Activated T-helper 1 cell treated with Interleukin-2 at 50 U/mL for 16 hours (primary cell): ENCODE data around the gene SPHK2.

Source experiments
- DNase-seq: peaks from one replicate; pipeline ENCODE4 v3.0.0-alpha.2; 2020; ENCODE audit warnings: low read depth

The SPHK2 gene

DNA sequence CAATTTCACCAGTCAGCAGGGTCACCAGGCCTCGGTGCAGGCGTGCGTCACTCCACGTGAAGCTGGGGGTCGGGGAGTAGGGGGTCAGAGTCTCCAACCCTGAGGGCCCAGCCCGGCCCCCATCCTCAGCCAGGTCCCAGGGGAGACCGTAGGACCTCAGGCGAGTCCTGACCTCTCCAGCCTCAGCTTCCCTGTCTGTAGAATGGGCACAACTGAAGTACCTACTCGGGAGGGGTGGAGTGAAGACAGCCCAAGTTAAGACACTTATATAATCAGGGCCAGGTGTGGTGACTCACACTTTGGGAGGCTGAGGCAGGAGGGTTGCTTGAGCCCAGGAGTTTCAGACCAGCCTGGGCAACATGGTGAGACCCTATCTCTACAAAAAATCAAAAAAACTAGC, 15.5 kb upstream of the SPHK2 start:
- no peak for DNase-seq

DNA sequence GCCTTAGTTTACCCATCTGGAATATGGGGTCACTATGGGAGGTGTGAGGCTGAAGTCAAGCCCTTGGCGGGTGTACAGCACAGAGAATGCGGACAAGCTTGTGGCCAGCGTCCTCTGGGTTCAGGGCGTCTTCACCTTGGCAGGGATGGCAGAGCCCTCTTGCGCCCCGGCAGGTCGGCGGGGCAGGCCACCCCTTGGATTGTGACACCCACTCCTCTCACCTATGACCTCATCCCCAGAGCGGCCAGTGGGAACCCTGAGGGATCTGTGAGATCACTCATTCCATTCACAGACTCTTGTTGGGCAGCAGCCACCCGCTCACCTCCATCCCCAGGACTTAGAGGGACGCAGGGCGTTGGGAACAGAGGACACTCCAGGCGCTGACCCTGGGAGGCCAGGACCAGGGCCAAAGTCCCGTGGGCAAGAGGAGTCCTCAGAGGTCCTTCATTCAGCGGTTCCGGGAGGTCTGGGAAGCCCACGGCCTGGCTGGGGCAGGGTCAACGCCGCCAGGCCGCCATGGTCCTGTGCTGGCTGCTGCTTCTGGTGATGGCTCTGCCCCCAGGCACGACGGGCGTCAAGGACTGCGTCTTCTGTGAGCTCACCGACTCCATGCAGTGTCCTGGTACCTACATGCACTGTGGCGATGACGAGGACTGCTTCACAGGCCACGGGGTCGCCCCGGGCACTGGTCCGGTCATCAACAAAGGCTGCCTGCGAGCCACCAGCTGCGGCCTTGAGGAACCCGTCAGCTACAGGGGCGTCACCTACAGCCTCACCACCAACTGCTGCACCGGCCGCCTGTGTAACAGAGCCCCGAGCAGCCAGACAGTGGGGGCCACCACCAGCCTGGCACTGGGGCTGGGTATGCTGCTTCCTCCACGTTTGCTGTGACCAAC, 12.6 kb upstream of the SPHK2 start, which contains the start of gene SPACA4:
Gene SPACA4, plus strand, starts transcription at position 280 of the 896 bp plus-strand sequence. Its CDS starts 237 bp downstream, at position 517.
- no peak for DNase-seq

DNA sequence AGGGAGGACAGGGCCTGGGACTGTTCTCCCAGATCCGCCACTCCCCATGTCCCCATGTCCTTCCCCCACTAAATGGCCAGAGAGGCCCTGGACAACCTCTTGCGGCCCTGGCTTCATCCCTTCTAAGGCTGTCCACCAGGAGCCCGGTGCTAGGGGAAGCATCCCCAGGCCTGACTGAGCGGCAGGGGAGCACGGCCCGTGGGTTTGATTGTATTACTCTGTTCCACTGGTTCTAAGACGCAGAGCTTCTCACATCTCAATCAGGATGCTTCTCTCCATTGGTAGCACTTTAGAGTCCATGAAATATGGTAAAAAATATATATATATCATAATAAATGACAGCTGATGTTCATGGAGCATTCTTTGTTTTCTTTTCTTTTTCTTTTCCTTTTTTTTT, 11.9 kb upstream of the SPHK2 start:
- no peak for DNase-seq

DNA sequence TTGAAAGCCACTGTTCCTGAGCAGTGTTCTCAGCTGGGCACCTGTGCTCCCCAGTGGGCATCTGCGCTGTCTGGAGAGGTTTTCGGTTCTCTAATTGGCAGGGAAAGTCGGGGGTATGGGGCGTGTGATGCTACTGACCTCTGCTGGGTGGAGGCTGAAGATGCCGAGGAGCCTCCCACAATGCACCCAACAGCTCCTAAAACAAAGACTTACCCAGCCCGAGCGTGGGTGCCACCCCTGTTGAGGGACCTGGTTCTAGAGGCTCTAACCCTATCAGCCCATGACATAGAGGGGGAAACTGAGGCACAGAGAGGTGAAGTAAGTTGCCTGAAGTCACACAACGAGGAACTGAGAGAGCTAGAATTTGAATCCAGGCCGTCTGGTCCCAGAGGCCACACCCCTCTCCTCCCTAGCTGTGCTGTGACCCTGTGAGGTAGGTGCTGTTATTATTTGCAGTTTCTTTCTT, 10.5 kb upstream of the SPHK2 start:
- DNase-seq = no peak

DNA sequence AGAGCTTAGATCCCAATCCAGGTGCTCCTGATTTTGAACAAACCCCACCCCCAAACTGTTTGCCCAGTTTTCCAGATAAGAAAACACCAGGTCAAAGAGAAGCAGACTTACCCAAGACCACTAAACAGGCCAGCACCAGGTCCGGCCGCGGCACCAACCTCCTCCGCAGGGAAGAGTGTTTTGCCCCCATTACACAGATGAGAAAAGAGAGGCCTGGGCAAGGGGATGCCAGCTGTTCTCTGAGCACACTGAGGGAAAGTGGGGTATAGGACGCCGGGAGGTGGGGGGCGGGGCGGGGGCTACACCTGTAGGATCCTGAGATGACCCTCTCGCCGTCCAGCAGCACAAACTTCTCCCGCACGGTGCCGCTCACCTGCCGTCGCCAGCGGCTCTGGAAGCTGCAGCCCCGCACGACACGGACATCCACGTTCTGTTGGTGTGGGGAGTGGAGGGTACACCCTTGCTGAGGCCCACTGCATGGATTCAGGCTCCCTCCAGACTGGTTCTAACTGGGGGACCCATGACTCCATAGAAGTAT, 9.7 kb upstream of the SPHK2 start:
- no peak for DNase-seq

DNA sequence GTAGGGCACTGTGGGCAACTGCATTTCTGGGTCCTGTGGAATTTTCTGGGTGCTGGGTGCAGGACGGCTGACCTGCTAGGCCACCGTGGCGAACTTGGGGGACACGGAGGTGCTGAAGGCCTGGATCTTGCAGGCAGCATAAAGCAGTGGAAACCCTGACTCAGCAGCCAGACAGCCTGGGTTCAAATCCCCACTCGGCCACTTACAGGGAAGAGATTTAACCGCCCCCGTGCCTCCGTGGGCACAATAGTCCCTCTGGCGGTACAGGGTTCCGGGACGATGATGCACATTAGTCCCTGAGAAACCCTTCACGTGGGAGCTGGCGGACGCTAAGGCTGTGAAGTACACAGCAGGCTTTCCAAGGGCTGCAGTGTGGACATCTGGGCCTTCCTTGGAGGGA, 7.4 kb upstream of the SPHK2 start:
- no peak for DNase-seq

DNA sequence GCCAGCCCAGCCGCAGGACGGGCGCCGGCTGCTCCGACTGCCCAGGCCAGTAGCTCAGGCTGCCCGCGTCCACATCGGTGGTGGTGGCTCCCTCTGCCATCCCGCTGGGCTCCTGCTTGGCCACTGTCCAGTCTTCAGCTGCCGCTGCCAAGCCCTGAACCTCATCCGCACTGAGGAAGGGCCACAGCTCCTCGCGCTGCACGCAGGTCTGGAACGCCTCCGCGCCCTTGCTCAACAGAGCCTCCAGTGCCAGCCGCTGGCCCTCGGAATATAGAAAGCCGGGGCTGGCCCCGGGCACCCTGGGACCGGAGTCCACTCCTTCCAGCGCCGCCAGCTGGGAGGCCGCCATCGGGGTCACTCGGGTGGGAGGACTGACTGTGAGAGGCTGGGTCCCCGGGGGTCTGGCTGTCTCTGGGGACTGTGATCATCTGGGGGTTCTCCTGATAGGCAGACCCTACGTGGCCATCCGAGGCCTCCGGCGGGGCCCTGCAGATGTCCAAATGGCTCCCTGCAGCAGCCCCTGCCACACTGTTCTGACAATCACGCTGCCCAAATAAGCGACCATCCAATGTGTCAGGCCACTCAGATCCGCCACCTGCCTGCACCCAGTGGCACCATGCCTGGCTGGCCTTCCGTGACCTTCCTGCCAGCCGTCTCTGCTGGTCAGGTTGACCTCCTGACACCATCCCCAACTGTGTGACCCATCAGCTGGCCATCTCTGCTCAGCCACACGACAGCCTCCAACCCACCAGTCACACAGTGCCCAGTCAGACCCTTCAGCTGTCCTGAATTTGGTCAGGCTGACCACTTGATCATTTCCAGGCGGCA, 6.1 kb upstream of the SPHK2 start:
- DNase-seq = no peak

DNA sequence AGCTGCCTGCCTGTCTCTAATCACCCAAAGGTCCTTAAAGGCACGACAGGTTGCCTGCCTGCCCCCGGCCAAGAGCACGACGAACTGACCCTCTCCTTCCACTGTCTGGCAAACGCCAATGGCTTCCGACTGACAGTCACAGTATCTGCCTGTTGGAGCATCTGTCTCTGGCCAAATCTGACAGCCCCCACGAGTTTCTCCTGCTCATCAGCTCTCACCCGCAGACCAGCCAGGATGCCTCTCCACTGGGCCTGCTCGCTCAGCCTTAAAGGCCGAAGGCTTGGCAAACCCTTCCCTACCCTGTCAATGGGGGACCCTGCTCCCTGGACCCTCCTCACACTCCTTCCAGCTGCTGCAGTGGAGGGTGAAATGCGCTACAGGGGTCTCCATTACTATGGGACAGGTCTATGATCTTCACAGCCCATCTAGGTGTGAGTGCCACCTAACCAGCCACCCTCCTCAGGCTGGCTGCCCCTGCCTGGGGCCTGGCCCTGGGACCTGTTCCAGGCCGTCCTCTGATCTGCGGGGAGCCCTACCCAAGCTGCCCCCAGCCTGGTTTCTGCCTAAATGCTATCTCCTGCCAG, 5.4 kb upstream of the SPHK2 start:
- DNase-seq = no peak

DNA sequence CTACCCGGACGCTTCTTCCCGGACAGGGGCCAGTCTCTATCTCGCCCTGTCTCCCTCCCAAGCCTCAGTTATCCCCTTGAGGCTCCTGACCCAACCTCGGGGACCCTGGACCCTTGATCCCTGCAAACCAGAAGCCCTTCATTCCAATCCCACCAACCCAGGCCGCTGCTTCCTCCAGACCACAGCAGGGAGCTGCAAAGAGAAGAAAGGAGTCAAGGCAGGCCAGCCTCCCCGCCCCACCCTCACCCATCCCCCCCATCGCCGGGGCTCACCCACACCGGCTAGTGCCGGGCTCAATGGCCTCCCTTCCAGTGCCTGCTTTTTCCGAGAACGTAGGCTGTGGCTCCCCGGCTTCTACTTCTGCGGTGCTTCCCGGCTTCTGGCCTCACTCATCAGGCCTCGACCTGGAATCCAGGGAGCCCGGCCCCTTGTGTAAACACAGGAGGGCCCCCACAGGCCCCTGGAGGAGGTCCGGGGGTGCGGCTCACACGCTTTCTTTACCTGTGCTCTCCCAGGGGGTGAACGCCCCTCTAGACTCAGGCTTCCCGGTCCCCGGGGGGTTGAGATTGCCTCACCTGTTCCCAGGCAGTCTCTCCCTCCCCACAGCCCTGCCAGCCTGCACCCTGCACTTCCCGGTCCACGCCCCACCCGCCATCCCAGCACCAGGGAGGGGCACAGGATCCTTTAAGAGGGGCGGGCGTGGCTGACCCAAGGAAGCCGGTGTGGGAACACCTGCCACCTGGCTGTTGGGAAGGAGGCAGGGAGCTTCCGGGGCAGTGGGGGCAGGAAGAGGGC, 4.7 kb upstream of the SPHK2 start, which contains the start of gene FAM83E:
Gene FAM83E, minus strand, starts transcription at position 641 of the 795 bp plus-strand sequence. CDS start 1,704 bp downstream, outside the sequence.
- DNase-seq = no peak

DNA sequence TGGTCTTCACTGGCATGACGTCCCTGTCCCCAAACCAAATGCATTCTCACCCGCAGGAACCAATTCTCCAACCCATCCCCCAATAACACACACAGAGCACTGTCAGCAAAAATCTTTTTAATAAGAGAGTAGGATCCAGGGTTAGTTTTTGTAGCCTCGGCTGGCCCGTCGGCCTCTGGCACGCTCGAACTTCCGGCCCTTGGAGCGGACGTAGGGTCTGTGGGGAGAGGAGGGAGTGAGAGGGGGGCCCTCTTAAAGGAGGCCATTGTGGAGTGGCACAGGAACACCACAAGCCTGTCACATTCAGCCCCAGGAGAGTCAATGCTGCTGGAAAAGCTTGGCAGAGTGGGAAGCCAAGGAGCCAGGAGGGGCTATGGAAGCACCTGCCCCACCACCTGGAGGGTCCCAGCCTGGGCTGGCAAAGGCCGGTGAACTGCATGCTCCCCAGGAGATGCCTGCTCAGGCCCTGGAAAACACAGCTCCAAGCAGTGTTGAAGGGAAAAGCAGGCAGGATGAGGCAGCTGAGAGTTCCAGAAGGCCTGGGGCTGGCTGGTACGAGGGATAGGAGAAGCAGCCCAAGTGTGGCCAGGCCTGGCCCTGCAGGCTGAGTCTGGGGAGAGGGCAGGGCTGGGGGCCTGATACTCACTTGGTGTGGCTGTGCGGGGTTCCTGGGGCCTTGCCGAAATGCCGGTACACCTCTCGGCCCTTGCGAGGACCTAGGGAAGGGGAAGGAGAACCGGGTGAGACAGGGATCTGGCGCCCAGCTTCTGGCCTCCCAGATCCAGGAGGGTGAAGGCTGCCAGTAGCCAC, 3.9 kb upstream of the SPHK2 start:
- no peak for DNase-seq

DNA sequence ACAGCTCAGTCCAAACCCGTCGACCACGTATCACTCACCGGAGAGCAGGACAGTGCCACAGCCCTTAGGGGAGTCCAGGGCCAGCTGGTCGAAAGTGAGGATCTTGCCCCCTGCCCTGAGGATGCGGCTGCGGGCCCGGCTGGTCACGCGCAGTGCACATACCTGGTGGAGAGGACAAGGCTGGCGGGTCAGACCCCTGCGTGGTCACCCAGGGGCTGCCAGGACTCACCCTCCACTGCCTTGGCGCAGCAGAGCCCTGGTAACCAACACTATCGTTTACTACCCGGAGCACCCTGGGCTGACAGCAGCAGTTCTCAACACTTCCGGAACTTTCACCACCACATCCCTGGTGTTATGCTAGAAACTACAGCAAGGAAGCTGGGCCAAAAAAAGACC, 3.3 kb upstream of the SPHK2 start:
- no peak for DNase-seq

DNA sequence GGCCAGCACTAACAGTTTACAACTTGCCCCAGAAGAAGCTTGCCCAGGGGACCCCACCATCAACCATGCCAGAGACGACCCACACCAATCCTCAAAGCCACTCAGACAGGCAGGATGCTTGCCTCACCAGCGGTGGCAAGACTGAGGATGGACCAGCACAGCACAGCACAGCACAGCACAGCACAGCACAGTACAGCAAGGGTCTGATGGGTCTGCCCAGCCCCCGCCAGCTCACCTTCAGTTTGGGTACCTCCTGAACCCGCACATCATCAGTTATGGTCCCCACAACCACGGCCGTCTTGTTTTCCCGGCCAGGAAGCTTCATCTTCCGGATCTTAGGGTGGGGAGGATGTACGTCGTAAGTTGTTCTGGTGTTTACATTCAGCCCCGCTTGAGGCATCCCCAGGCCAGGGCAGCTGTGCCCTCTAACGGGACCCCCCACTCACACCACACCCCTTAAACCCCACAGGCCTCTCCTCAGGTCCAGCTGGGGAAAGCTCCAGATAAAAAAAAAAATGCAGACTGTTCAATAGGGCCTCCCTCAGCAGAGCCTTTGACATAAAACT, 2.7 kb upstream of the SPHK2 start:
- no peak for DNase-seq

DNA sequence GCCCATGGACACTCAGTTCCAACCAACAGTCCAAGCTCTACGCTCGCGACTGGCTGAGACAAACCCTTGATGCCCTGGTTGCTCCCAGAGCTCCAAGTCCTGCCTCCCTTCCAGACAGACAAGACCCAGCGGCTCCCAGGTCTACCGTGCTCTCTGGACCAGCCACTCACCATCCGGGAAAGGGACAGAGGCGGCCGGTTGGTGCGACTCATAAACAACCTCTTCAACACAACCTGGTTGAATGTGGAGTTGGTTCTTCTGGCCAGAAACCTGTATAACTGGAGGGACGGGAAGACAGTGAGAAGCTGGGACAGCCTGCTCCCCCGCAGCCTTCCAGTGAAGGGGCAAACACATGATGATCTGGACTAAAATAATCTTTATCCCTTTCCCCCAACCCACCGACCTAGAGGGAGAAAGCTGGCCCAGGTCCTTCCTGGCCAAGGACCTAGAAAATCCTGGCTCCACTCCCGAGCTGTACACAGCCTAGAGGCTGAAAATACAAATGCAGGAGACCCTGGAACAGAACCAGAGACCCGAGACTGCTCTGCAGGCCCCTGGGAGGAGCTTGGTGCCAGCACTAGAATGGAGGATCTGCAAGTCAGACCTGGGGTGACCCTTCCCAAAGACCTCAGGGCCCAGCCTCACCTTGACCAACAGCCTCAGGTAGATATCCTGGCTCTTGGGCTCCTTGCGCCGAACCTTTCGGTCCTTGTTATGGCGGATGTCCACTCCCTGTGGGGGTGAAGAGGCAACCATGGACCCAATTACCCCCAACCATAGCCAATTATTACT, 2.0 kb upstream of the SPHK2 start:
- DNase-seq = no peak

DNA sequence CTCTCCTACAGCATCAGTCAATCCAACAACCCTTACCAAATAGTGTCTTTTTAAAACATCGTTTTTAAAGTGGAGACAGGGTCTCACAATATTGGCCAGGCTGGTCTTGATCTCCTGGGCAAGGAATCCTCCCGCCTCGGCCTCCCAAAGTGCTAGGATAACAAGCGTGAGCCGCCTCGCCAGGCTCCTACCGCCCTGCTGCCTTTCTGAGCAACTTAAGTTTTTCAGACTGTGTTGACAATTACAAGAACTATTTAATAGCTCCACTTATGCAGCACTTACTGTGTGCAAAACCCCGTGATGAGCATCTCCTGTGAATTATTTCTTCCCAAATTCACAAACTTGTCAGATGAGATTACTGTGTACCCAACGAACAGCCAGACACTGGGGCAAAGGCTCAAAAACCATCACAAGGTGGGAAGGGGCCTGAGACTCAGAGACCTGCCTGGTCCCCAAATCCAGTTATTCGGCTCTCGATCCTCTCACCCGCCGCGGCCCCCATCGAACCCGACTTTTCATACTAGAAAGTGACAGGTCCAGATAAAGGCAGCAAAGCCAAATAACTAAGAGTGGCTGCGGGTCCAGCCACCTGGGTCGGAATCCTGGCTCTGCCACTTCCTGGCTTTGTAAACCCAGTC, 909 bp upstream of the SPHK2 start:
- DNase-seq = no peak

DNA sequence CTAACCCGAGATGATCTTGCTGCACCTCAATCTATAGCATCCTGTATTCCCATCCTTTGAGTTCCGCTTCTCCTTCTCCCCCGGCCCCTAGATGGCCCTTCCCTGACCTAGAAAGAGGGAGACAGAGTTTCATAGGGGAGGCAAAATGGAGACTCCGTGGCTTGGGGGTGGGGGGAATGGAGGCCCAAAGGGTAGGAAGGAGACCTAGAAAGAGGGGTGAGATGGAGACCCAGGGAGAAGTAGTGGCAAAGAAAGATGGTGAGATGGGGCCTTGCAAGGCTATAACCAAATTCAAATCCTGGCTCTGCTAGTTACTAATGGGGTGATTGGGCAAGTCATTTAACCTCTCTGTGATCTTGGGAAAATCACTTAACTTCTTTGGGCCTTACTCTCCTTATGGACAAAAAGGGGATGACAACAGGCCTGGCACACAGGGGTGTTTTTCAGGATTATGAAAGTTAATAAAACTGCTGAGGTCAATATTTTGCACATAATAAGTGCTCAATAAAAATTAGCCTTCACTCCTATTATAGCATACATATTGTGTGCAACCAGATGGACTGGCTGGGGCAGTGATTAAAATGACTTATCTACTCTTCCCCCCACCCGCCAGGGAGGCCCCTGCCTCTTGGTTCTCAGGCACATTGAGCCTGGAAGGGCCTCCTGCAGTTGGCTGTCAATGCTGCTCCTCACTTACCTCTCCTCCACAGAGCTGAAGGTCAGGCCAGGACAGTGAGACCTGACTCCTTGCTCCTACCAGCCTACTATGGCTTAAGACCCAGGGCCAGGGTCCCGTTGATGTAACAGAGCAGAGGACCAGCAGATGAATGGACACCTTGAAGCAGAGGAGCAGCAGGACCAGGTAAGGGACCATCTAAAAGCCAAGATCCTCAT, 633 bp downstream of the SPHK2 start:
- DNase-seq = no peak

DNA sequence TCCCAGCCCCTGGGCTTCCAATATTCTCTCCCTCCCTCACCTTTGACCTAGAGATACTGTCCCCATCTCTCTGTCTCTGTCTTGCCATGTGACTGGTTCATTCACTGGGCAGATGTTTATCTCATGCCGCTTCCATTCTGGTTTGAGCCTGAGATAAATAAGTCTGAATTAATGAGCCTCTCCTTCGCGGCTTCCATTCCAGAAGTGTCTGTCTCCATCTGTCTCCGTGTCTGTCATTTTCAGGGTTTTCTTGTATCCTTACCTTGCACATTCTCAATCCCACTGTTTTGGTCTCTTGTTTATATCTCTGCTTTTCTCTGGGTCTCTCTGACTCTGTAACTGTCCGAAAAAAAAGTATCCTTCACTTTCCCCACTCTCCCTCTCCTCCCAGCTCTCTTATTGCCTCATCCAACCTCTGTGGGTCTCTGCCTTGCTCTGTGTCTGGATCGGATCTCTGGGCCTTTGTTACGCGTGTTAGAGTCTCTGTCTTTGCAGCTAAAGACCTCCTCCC, 4.3 kb downstream of the SPHK2 start:
- no peak for DNase-seq

DNA sequence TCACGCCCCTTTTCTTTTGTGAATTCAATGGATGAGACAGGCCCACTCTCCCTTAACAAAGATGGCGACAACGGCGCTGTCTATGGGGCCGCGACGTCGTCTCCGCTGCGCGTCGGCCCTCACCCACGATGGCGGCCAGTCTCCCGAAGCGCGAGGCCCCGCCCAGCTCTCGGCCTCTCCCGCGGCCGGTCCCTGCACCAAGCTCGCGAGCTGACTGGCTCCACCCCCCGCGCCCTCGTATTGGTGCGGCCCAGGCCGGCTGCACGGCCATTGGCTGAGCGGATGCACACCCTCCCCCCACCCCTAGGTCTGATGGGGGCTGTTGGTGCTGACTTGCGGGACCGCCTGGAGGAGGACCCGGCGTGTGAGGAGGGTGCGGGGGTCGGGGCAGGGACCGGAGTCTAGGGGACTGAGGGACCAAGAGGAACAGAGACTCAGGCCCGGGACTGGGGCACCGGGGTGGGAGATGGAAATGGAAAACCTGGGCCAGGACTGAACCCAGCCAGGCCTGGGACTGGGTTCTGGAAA, 4.8 kb downstream of the SPHK2 start:
- peak; percentile 92 for DNase-seq
